HCT116 (cell line): ENCODE results near the gene GNAO1. TPM values are rescaled to one million over a fixed set of nuclear protein-coding genes. Genes with fewer than 3 reads are reported as not detected.
A peak's percentile ranks its signal among the peaks of the same experiment; 100 is the strongest.

Source experiments
- ATAC-seq: fragments of 200-7000 bp; cut with Tn5 transposase; 2 replicates; pipeline ENCODE4 v1.9.1; 2020; ENCODE audit warnings: mild to moderate bottlenecking, moderate library complexity
- BruUV-seq: library from RNA; stranded (reverse); fragments of 400-500 nt; replicated peaks from 2 replicates; lab custom pipeline; 2021; lab: Mats Ljungman, UMichigan
- CTCF ChIA-PET: fragments of 300-600 bp; sonication (Branson Sonifier 250); formaldehyde crosslinking; loops from one replicate; lab custom pipeline; 2021; ENCODE audit warnings: antibody characterized with exemption; lab: Charles Lee
- POLR2A ChIA-PET: fragments of 300-600, 350-600 bp; sonication (Branson Sonifier 250); formaldehyde crosslinking; loops from one replicate; lab custom pipeline; 2021; ENCODE audit warnings: antibody characterized with exemption; lab: Charles Lee
- RAD21 ChIA-PET, 2 experiments: fragments of 300-600 bp; sonication (Branson Sonifier 250); formaldehyde crosslinking; loops; one replicate each; lab custom pipeline; 2023; ENCODE audit warnings: low total read pairs in 2 of 2; ENCODE audit not compliant: uncharacterized antibody in 2 of 2, unreplicated experiment in 2 of 2, low non-redundant PET in 1 of 2; lab: Charles Lee
- DNase-seq: peaks from one replicate; pipeline ENCODE4 v3.0.0-alpha.2; 2010; ENCODE audit warnings: low read depth, low spot score
- H2AFZ ChIP-seq: fragments of 200-600 bp; shearing (Covaris generic), sonication (generic); 2 replicates; pipeline ENCODE4 v1.6.1; 2017; ENCODE audit warnings: low read depth, mixed run types, mixed read lengths, antibody characterized with exemption, low read length; ENCODE audit not compliant: poor library complexity, severe bottlenecking
- H3K27ac ChIP-seq: 2 replicates; pipeline ENCODE4 v1.5.1; 2012; ENCODE audit warnings: low read depth, low read length
- H3K27me3 ChIP-seq: fragments of 200-600 bp; sonication (generic); 2 replicates; pipeline ENCODE4 v1.6.1; 2016; ENCODE audit warnings: mixed run types, low read length, mixed read lengths; ENCODE audit not compliant: insufficient read depth
- H3K36me3 ChIP-seq, 2 experiments: fragments of 200-500 bp in 1 of 2; fragments of 200-600 bp in 1 of 2; sonication (Bioruptor generic) in 1 of 2; sonication (generic) in 1 of 2; 2 replicates each; pipeline versions ENCODE4 v1.5.1 to v1.6.1; 2014 to 2016; ENCODE audit warnings: low read length in 2 of 2, inconsistent platforms in 1 of 2, mixed read lengths in 1 of 2, mixed run types in 1 of 2; ENCODE audit not compliant: insufficient read depth in 2 of 2, control insufficient read depth in 1 of 2
- H3K4me1 ChIP-seq, 2 experiments: fragments of 200-600 bp in 1 of 2; sonication (generic) in 1 of 2; 2 replicates each; pipeline versions ENCODE4 v1.5.1 to v1.6.1; 2012 to 2017; ENCODE audit warnings: low read length in 2 of 2, inconsistent platforms in 1 of 2, mild to moderate bottlenecking in 1 of 2, mixed read lengths in 1 of 2, mixed run types in 1 of 2, moderate library complexity in 1 of 2; ENCODE audit not compliant: insufficient read depth in 2 of 2, control insufficient read depth in 1 of 2
- H3K4me2 ChIP-seq: fragments of 200-600 bp; sonication (generic); 2 replicates; pipeline ENCODE4 v1.6.1; 2017; ENCODE audit warnings: mixed run types, low read length, mixed read lengths
- H3K4me3 ChIP-seq, 2 experiments: fragments of 200-600 bp in 1 of 2; sonication (generic) in 1 of 2; replicated peaks in 1 of 2; 2 replicates each; pipeline ENCODE4 v1.5.1; 2011 to 2016; ENCODE audit warnings: low read length in 2 of 2, control low read depth in 1 of 2, low read depth in 1 of 2, mild to moderate bottlenecking in 1 of 2, mixed read lengths in 1 of 2, mixed run types in 1 of 2
- H3K79me2 ChIP-seq: fragments of 200-600 bp; sonication (generic); 2 replicates; pipeline ENCODE4 v1.6.1; 2017; ENCODE audit warnings: mild to moderate bottlenecking, mixed run types, low read length, moderate library complexity, mixed read lengths; ENCODE audit not compliant: insufficient read depth
- H3K9ac ChIP-seq: fragments of 200-600 bp; sonication (generic); 2 replicates; pipeline ENCODE4 v1.6.1; 2016; ENCODE audit warnings: low read length, mixed read lengths
- H3K9me2 ChIP-seq: fragments of 200-600 bp; sonication (generic), shearing (Covaris generic); 2 replicates; pipeline ENCODE4 v1.6.1; 2017; ENCODE audit warnings: mixed run types, mild to moderate bottlenecking, moderate library complexity; ENCODE audit not compliant: insufficient read depth
- H3K9me3 ChIP-seq, 2 experiments: fragments of 200-500 bp in 1 of 2; fragments of 200-600 bp in 1 of 2; sonication (Bioruptor generic) in 1 of 2; sonication (generic) in 1 of 2; 2 replicates each; pipeline ENCODE4 v1.6.1; 2014 to 2017; ENCODE audit warnings: low read length in 2 of 2, mixed read lengths in 2 of 2, inconsistent platforms in 1 of 2, low read depth in 1 of 2, mild to moderate bottlenecking in 1 of 2, mixed run types in 1 of 2, moderate library complexity in 1 of 2; ENCODE audit not compliant: control insufficient read depth in 1 of 2, insufficient read depth in 1 of 2
- H4K20me1 ChIP-seq: fragments of 200-600 bp; sonication (generic), shearing (Covaris generic); 2 replicates; pipeline ENCODE4 v1.6.1; 2017; ENCODE audit warnings: mixed run types, mild to moderate bottlenecking, moderate library complexity; ENCODE audit not compliant: insufficient read depth
- CBX3 ChIP-seq: IDR thresholded peaks from 2 replicates; pipeline ENCODE4 v1.6.1; 2012; ENCODE audit warnings: low read depth
- CTCF ChIP-seq, 3 experiments: fragments of 200-600 bp in 1 of 3; sonication (generic) in 1 of 3; IDR thresholded peaks in 2 of 3; conservative IDR thresholded peaks in 1 of 3; 2 replicates each; pipeline ENCODE4 v1.5.1; 2012 to 2017; ENCODE audit warnings: low read depth in 2 of 3, low read length in 2 of 3, antibody characterized with exemption in 1 of 3, borderline replicate concordance in 1 of 3, control low read depth in 1 of 3, mild to moderate bottlenecking in 1 of 3, mixed read lengths in 1 of 3, mixed run types in 1 of 3, moderate library complexity in 1 of 3; ENCODE audit not compliant: insufficient read depth in 1 of 3
- POLR2AphosphoS5 ChIP-seq: IDR thresholded peaks from 2 replicates; pipeline ENCODE4 v1.6.1; 2011; ENCODE audit warnings: mild to moderate bottlenecking, low read depth, low read length, moderate library complexity
- RAD21 ChIP-seq: IDR thresholded peaks from 2 replicates; pipeline ENCODE4 v1.6.1; 2012; ENCODE audit warnings: low read depth, mild to moderate bottlenecking
- TCF7L2 ChIP-seq: IDR thresholded peaks from 2 replicates; pipeline ENCODE4 v1.7.0; 2011; ENCODE audit warnings: borderline replicate concordance, inconsistent platforms; ENCODE audit not compliant: insufficient read depth, insufficient read length; ENCODE audit errors: extremely low read depth
- YY1 ChIP-seq: IDR thresholded peaks from 2 replicates; pipeline ENCODE4 v1.6.1; 2011; ENCODE audit warnings: low read length, low read depth, moderate library complexity, mild to moderate bottlenecking; ENCODE audit not compliant: insufficient replicate concordance; ENCODE audit errors: extremely low read depth
- intact Hi-C: fragments of 100-400 bp; cut with micrococcal nuclease; formaldehyde crosslinking; loops from 2 replicates; pipeline ENCODE4 v1.10.0; 2022
- total RNA-seq: library from RNA; stranded (reverse); gene quantifications from one replicate; pipeline ENCODE4 v1.2.1, GENCODE V29; 2021; ENCODE audit not compliant: unreplicated experiment

GNAO1 gene
- total RNA-seq, 1 experiment from 2014 or later = 0.12 TPM

GRCh38 chr16:56317998-56318826 is 126.9 kb downstream of the GNAO1 start:
- no peaks in the 10 kb centered on the region for H4K20me1 ChIP-seq
- H3K4me2 ChIP-seq = peak overlapping the region; percentile 35; the same call in 1 of the 2 replicates
- intact Hi-C loops = loop anchor here (1.0 kb wide), 3 partner anchors 277 to 606 kb away; no protein-coding TSS in a partner anchor
- no TSS peak for BruUV-seq
- H3K4me1 ChIP-seq = peaks cover 4 to 5% of the 10 kb centered on the region in 2 experiments
- ChIA-PET POLR2A (no interaction called here), RAD21 (interaction anchor here in 1 of 2 experiments (0.6 to 0.8 kb wide), 2 partner anchors 19 to 374 kb away, joined by 3 to 5 read pairs; no protein-coding TSS in a partner anchor), CTCF (interaction anchor here (0.6 to 2.5 kb wide), 14 partner anchors 11 to 853 kb away, joined by 3 to 17 read pairs (median 4); no protein-coding TSS in a partner anchor)
- H3K27me3 ChIP-seq = no peaks in the 10 kb centered on the region
- ATAC-seq (peak; percentile 99), DNase-seq (peak; percentile 51)
- no peak overlapping the region for H3K9ac ChIP-seq
- H3K36me3 ChIP-seq = no peaks in the 10 kb centered on the region
- no peak overlapping the region for H3K4me3 ChIP-seq
- TF ChIP-seq CTCF (IDR thresholded peaks at IDR 0.05 in 2 of 3, conservative IDR thresholded peaks at IDR 0.05 in 1 of 3; ENCODE audit: borderline replicate concordance in 1 of 3, insufficient read depth in 1 of 3, low read depth in 2 of 3, low read length in 2 of 3) (peak; percentile 74 to 91 (median 86)), POLR2AphosphoS5 (peak; percentile 27; the same call in 1 of the 2 replicates), TCF7L2 (no peak), YY1 (peak; percentile 31), CBX3 (no peak), RAD21 (peak; percentile 92)
- no peak overlapping the region for H3K27ac ChIP-seq
- no peaks in the 10 kb centered on the region for H3K9me3 ChIP-seq
- no peaks in the 10 kb centered on the region for H3K9me2 ChIP-seq
- no peaks in the 10 kb centered on the region for H3K79me2 ChIP-seq
- peak overlapping the region; percentile 66 for H2AFZ ChIP-seq
